ENCODE measurements around the gene COL7A1.

Gene COL7A1

GRCh38 chr3:48567500-48567899, 27.6 kb downstream of the COL7A1 start:
- H3K9me3 ChIP-seq (ENCODE audit: insufficient read depth, low read length) = no peaks in the 10 kb centered on the region
- TF ChIP-seq CTCF (IDR thresholded peaks at IDR 0.05; ENCODE audit: low read depth, low read length) (no peak), EZH2phosphoT487 (IDR thresholded peaks at IDR 0.05; ENCODE audit: low read depth) (no peak)
- H2AFZ ChIP-seq (ENCODE audit: low read depth, low read length) = no peak overlapping the region
- H3K4me1 ChIP-seq (ENCODE audit: low read length) = no peaks in the 10 kb centered on the region; the same call in 1 of the 2 replicates
- no peaks in the 10 kb centered on the region for H3K79me2 ChIP-seq (ENCODE audit: low read length)
- no peaks in the 10 kb centered on the region for H3K36me3 ChIP-seq (replicated peaks; ENCODE audit: low read depth, low read length)
- no peak overlapping the region for H3K27ac ChIP-seq (ENCODE audit: low read length)
- H3K27me3 ChIP-seq (ENCODE audit: low read depth, low read length) = no peaks in the 10 kb centered on the region
- H4K20me1 ChIP-seq (ENCODE audit: insufficient read depth, low read length) = no peaks in the 10 kb centered on the region
- no peak overlapping the region for H3K4me2 ChIP-seq (ENCODE audit: low read length)
- H3K9ac ChIP-seq (ENCODE audit: low read length) = no peak overlapping the region
- H3K4me3 ChIP-seq (ENCODE audit: low read length) = no peak overlapping the region

- no peaks in the 10 kb centered on the region for H3K36me3 ChIP-seq (replicated peaks; ENCODE audit: low read depth, low read length)
- H4K20me1 ChIP-seq (ENCODE audit: insufficient read depth, low read length) = no peaks in the 10 kb centered on the region
- no peak for TF ChIP-seq CTCF (IDR thresholded peaks at IDR 0.05; ENCODE audit: low read depth, low read length)
- no peak for TF ChIP-seq EZH2phosphoT487 (IDR thresholded peaks at IDR 0.05; ENCODE audit: low read depth)
These were observed 28.0 kb downstream of the COL7A1 start for GRCh38 chr3:48567090-48567489.

GRCh38 chr3:48566401-48566760, 28.7 kb downstream of the COL7A1 start:
- H3K4me3 ChIP-seq (ENCODE audit: low read length) = no peak overlapping the region
- H3K4me2 ChIP-seq (ENCODE audit: low read length) = no peak overlapping the region
- no peak overlapping the region for H2AFZ ChIP-seq (ENCODE audit: low read depth, low read length)
- no peak for TF ChIP-seq CTCF (IDR thresholded peaks at IDR 0.05; ENCODE audit: low read depth, low read length)
- TF ChIP-seq EZH2phosphoT487 (IDR thresholded peaks at IDR 0.05; ENCODE audit: low read depth) = no peak
- H3K27me3 ChIP-seq (ENCODE audit: low read depth, low read length) = no peaks in the 10 kb centered on the region
- H3K4me1 ChIP-seq (ENCODE audit: low read length) = peaks cover 1% of the 10 kb centered on the region; the same call in 1 of the 2 replicates
- H3K9ac ChIP-seq (ENCODE audit: low read length) = no peak overlapping the region
- H3K27ac ChIP-seq (ENCODE audit: low read length) = no peak overlapping the region
- no peaks in the 10 kb centered on the region for H3K36me3 ChIP-seq (replicated peaks; ENCODE audit: low read depth, low read length)
- no peaks in the 10 kb centered on the region for H4K20me1 ChIP-seq (ENCODE audit: insufficient read depth, low read length)
- no peaks in the 10 kb centered on the region for H3K9me3 ChIP-seq (ENCODE audit: insufficient read depth, low read length)
- H3K79me2 ChIP-seq (ENCODE audit: low read length) = no peaks in the 10 kb centered on the region

More at GRCh38 chr3:48567090-48567489, 28.0 kb downstream of the COL7A1 start:
- Histone ChIP-seq H3K79me2 (ENCODE audit: low read length) (no peaks in the 10 kb centered on the region), H3K27ac (ENCODE audit: low read length) (no peak overlapping the region), H3K9ac (ENCODE audit: low read length) (no peak overlapping the region), H2AFZ (ENCODE audit: low read depth, low read length) (no peak overlapping the region), H3K27me3 (ENCODE audit: low read depth, low read length) (no peaks in the 10 kb centered on the region), H3K4me2 (ENCODE audit: low read length) (no peak overlapping the region), H3K4me3 (ENCODE audit: low read length) (no peak overlapping the region), H3K9me3 (ENCODE audit: insufficient read depth, low read length) (no peaks in the 10 kb centered on the region), H3K4me1 (ENCODE audit: low read length) (no peaks in the 10 kb centered on the region; the same call in 1 of the 2 replicates)

GRCh38 chr3:48565591-48566400, 29.3 kb downstream of the COL7A1 start:
- H3K9me3 ChIP-seq (ENCODE audit: insufficient read depth, low read length) = no peaks in the 10 kb centered on the region
- no peak overlapping the region for H3K4me3 ChIP-seq (ENCODE audit: low read length)
- H3K9ac ChIP-seq (ENCODE audit: low read length) = no peak overlapping the region
- H2AFZ ChIP-seq (ENCODE audit: low read depth, low read length) = no peak overlapping the region
- peaks cover 7% of the 10 kb centered on the region for H3K4me1 ChIP-seq (ENCODE audit: low read length)
- H3K27ac ChIP-seq (ENCODE audit: low read length) = no peak overlapping the region
- no peak overlapping the region for H3K4me2 ChIP-seq (ENCODE audit: low read length)
- no peaks in the 10 kb centered on the region for H3K36me3 ChIP-seq (replicated peaks; ENCODE audit: low read depth, low read length)
- no peaks in the 10 kb centered on the region for H4K20me1 ChIP-seq (ENCODE audit: insufficient read depth, low read length)
- no peaks in the 10 kb centered on the region for H3K27me3 ChIP-seq (ENCODE audit: low read depth, low read length)
- TF ChIP-seq CTCF (IDR thresholded peaks at IDR 0.05; ENCODE audit: low read depth, low read length) (no peak), EZH2phosphoT487 (IDR thresholded peaks at IDR 0.05; ENCODE audit: low read depth) (no peak)
- no peaks in the 10 kb centered on the region for H3K79me2 ChIP-seq (ENCODE audit: low read length)

All from OCI-LY3 (cell line).